ENCODE measurements around the gene PUS10.
"Not testable (repeated sequence)": the region's sequence is repeated elsewhere in the genome, so short reads cannot be mapped to it uniquely, and the experiment has no call there.

The PUS10 gene

GRCh38 chr2:60966507-60967405 lies 51.3 kb downstream of the PUS10 start:
- peak in 1 of 2 donors; percentile 29 for DNase-seq

GRCh38 chr2:60965499-60965785 lies 52.6 kb downstream of the PUS10 start:
- DNase-seq = no peak

- DNase-seq = peak; percentile 22 to 70
These were observed 53.2 kb downstream of the PUS10 start for GRCh38 chr2:60964651-60965498.

GRCh38 chr2:60963190-60963589 lies 54.9 kb downstream of the PUS10 start:
- no peak for DNase-seq

GRCh38 chr2:60962528-60962927 lies 55.5 kb downstream of the PUS10 start:
- DNase-seq = no peak

- no peak for DNase-seq
These were observed 56.6 kb downstream of the PUS10 start for GRCh38 chr2:60961457-60961856.

GRCh38 chr2:60960706-60961105 lies 57.3 kb downstream of the PUS10 start:
- DNase-seq = no peak

- no peak for DNase-seq
These were observed 58.6 kb downstream of the PUS10 start for GRCh38 chr2:60959501-60959900.

- DNase-seq = no peak
These were observed 59.3 kb downstream of the PUS10 start for GRCh38 chr2:60958800-60959199.

GRCh38 chr2:60958361-60958760 lies 59.7 kb downstream of the PUS10 start:
- DNase-seq = no peak

- DNase-seq = no peak
These were observed 60.4 kb downstream of the PUS10 start for GRCh38 chr2:60957643-60958042.

GRCh38 chr2:60957224-60957623 lies 60.8 kb downstream of the PUS10 start:
- DNase-seq = no peak

- DNase-seq = peak in 1 of 2 donors; percentile 57
These were observed 63.9 kb downstream of the PUS10 start for GRCh38 chr2:60954139-60954538.

GRCh38 chr2:60948926-60949579 lies 69.0 kb downstream of the PUS10 start:
- DNase-seq = peak in 1 of 2 donors; percentile 32

- DNase-seq = no peak
These were observed 69.9 kb downstream of the PUS10 start for GRCh38 chr2:60948161-60948560.

- DNase-seq = no peak
These were observed 71.0 kb downstream of the PUS10 start for GRCh38 chr2:60947056-60947455.

- no peak for DNase-seq
These were observed 72.7 kb downstream of the PUS10 start for GRCh38 chr2:60945341-60945740.

GRCh38 chr2:60939622-60940021 lies 78.4 kb downstream of the PUS10 start:
- no peak for DNase-seq

GRCh38 chr2:60938301-60938700 lies 79.8 kb downstream of the PUS10 start:
- no peak for DNase-seq

GRCh38 chr2:60936757-60937156 lies 81.3 kb downstream of the PUS10 start:
- DNase-seq = no peak

GRCh38 chr2:60934165-60934722 lies 83.8 kb downstream of the PUS10 start:
- no peak for DNase-seq

- DNase-seq = no peak
These were observed 85.1 kb downstream of the PUS10 start for GRCh38 chr2:60932954-60933353.

- not testable (repeated sequence) for DNase-seq
These were observed 86.0 kb downstream of the PUS10 start for GRCh38 chr2:60932061-60932460.
